ENCODE measurements around the gene SPTBN5.

DNA sequence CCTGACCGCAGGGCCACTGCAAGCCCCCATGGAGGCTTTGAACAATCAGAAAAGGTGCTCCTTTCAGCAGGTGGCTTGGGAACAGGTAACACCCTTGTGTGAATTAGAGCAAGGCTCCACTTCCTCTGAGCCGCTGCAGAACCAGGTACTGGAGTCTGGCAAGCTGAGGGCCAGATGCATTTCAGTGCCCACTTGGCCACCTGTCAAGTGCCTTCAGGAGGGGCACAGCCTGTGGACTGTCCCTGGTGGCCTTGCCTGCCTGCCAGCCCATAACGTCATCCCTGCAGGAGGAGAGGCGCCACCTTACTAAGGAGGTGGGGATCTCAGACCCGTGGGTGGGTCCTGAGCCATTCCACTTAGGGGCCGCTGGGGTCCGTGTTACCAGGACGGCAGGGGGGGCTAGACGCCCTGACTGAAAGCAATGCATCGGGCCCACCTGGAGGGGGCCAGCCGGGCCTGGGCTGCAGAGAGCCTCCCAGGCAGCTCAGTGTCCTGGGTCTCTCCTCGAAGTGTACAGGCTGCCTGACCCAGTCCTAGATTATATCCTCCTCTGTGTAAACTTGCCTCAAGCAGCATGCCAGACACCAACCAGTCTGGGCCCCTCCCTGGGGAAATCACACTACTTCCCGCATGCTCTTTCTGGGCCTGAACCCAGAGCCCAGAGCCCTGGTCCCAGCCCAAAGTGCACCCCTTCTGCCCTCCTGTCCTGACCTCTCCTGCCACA, 16.1 kb downstream of the SPTBN5 start:
- TF ChIP-seq EZH2 (IDR thresholded peaks at IDR 0.05) (no peak), POLR2AphosphoS5 (IDR thresholded peaks at IDR 0.05; ENCODE audit: borderline replicate concordance, low read depth, low read length) (no peak)
